Glutamatergic neuron (in vitro differentiated cells): ENCODE measurements around the gene SUPT20HL2. TPM values are rescaled to one million over a fixed set of nuclear protein-coding genes. Genes with fewer than 3 reads are reported as not detected.

Experiments used
- DNase-seq: peaks from one replicate; pipeline ENCODE4 v3.0.0; 2022
- H3K27ac Mint-ChIP-seq: one replicate; pipeline ENCODE4 v1.8.0; 2020; ENCODE audit warnings: mild to moderate bottlenecking, mixed read lengths, inconsistent platforms; ENCODE audit not compliant: unreplicated experiment
- H3K27me3 Mint-ChIP-seq: one replicate; pipeline ENCODE4 v1.8.0; 2020; ENCODE audit warnings: mild to moderate bottlenecking, moderate library complexity, mixed read lengths, inconsistent platforms; ENCODE audit not compliant: unreplicated experiment
- H3K36me3 Mint-ChIP-seq: one replicate; pipeline ENCODE4 v1.8.0; 2020; ENCODE audit warnings: mild to moderate bottlenecking, mixed read lengths, inconsistent platforms; ENCODE audit not compliant: unreplicated experiment
- H3K4me1 Mint-ChIP-seq: one replicate; pipeline ENCODE4 v1.8.0; 2020; ENCODE audit warnings: mild to moderate bottlenecking, low read depth, mixed read lengths, inconsistent platforms; ENCODE audit not compliant: unreplicated experiment
- H3K4me3 Mint-ChIP-seq: one replicate; pipeline ENCODE4 v1.8.0; 2020; ENCODE audit warnings: mild to moderate bottlenecking, mixed read lengths, inconsistent platforms; ENCODE audit not compliant: unreplicated experiment
- H3K9me3 Mint-ChIP-seq: one replicate; pipeline ENCODE4 v1.8.0; 2020; ENCODE audit warnings: mild to moderate bottlenecking, moderate library complexity, mixed read lengths, inconsistent platforms; ENCODE audit not compliant: unreplicated experiment
- CTCF ChIP-seq: fragments of 200-600 bp; sonication (generic); IDR thresholded peaks from one replicate; pipeline ENCODE4 v1.5.0; 2021; ENCODE audit not compliant: partially characterized antibody, unreplicated experiment
- total RNA-seq: library from RNA; stranded (reverse); fragmentation: NEBNext Ultra II Directional; extraction: Animal tissue kit (Norgen Biotek cat#: 25700); gene quantifications from one replicate; pipeline ENCODE4 v1.2.1, GENCODE V29; 2021; ENCODE audit not compliant: unreplicated experiment

The SUPT20HL2 gene
- total RNA-seq, 1 donor from 2014 or later, result 0.22 TPM

- Mint-ChIP-seq H3K4me3 (no peak overlapping the region), H3K4me1 (peaks cover 4% of the 10 kb centered on the region), H3K36me3 (no peaks in the 10 kb centered on the region), H3K27me3 (no peaks in the 10 kb centered on the region), H3K9me3 (peaks cover 2% of the 10 kb centered on the region), H3K27ac (no peak overlapping the region)
- no peak for TF ChIP-seq CTCF
- no peak for DNase-seq
Observed at GRCh38 chrX:24350217-24350616, 36.3 kb upstream of the SUPT20HL2 start.

DNA sequence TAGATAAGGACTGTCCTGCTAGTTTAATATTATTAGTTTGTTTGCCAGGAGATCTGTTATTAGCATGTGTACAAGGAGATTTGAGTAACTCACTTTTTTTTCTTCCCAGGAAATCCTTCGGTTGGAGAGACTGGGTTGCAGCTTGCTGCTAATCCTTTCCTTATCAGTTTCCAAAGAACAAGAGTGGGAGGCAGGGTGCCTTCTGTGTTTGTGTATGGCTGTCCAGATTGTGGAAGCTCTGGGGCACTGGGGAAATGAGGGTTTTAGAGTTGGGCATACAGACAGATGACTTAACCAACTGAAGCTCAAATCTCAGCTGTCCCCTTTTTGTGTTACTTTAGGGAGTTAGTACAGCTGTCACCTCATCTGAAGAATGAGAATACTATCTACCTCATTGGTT lies 34.0 kb upstream of the SUPT20HL2 start:
- no peak for DNase-seq
- peaks cover 4% of the 10 kb centered on the region for H3K4me1 Mint-ChIP-seq
- H3K27me3 Mint-ChIP-seq, result no peaks in the 10 kb centered on the region
- no peak for TF ChIP-seq CTCF
- H3K36me3 Mint-ChIP-seq, result no peaks in the 10 kb centered on the region
- peaks cover 2% of the 10 kb centered on the region for H3K9me3 Mint-ChIP-seq
- H3K27ac Mint-ChIP-seq, result peak overlapping the region; percentile 46
- no peak overlapping the region for H3K4me3 Mint-ChIP-seq

DNA sequence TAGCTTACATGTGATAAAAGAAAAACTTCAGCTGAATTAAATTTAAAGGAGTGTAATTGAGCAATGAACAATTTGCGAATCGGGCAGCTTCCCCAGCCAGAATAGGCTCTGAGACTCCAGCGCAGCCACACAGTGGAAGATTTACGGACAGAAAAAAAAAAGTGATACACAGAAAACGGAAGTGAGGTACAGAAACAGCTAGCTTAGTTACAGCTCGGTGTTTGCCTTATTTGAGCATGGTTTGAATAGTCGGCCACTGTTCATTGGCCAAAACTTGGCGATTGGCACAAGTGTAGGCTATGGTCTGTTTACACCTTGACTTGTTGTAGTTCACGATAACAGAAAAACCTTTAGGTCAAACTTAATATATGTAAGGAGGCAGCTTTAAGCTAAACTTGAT lies 29.9 kb upstream of the SUPT20HL2 start:
- peaks cover 4% of the 10 kb centered on the region for H3K4me1 Mint-ChIP-seq
- H3K27me3 Mint-ChIP-seq, result peaks cover 2% of the 10 kb centered on the region
- no peaks in the 10 kb centered on the region for H3K9me3 Mint-ChIP-seq
- H3K4me3 Mint-ChIP-seq, result no peak overlapping the region
- H3K27ac Mint-ChIP-seq, result no peak overlapping the region
- no peaks in the 10 kb centered on the region for H3K36me3 Mint-ChIP-seq
- no peak for TF ChIP-seq CTCF
- DNase-seq, result no peak

DNA sequence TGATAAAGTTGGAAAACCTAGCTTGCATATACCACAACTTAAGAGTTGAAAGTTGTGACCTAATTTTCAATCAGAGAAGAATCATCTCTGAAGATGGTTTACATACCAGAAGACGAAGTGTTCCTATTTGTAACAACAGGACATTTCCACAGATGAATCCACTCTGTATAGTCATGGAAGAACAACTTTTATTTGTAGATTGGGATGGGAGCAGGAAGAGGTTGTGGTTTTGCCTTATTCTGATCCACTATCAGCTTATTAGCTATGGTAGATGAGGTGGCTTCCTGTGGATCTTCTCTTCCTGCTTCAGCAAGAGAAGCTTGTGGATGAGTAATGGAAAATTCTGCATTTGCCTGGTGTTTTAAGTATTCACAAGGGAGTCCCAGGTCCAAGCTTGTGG lies 27.9 kb upstream of the SUPT20HL2 start:
- no peak for TF ChIP-seq CTCF
- DNase-seq, result no peak
- Mint-ChIP-seq H3K36me3 (no peaks in the 10 kb centered on the region), H3K4me1 (no peaks in the 10 kb centered on the region), H3K27me3 (peaks cover 2% of the 10 kb centered on the region), H3K27ac (no peak overlapping the region), H3K9me3 (no peaks in the 10 kb centered on the region), H3K4me3 (no peak overlapping the region)

GRCh38 chrX:24340501-24340900 lies 26.6 kb upstream of the SUPT20HL2 start:
- no peak for DNase-seq
- H3K27me3 Mint-ChIP-seq, result peaks cover 2% of the 10 kb centered on the region
- H3K4me3 Mint-ChIP-seq, result no peak overlapping the region
- H3K36me3 Mint-ChIP-seq, result no peaks in the 10 kb centered on the region
- H3K9me3 Mint-ChIP-seq, result no peaks in the 10 kb centered on the region
- H3K4me1 Mint-ChIP-seq, result no peaks in the 10 kb centered on the region
- no peak overlapping the region for H3K27ac Mint-ChIP-seq
- no peak for TF ChIP-seq CTCF
